CD4-positive, alpha-beta T cell treated with Interleukin-17A for 1 hour (primary cell): ENCODE results near the gene CLHC1.
"Not testable (repeated sequence)": the region's sequence is repeated elsewhere in the genome, so short reads cannot be mapped to it uniquely, and the experiment has no call there.

ENCODE experiments used
- DNase-seq: peaks from one replicate; pipeline ENCODE4 v3.0.0-alpha.2; 2020

Gene CLHC1

DNA sequence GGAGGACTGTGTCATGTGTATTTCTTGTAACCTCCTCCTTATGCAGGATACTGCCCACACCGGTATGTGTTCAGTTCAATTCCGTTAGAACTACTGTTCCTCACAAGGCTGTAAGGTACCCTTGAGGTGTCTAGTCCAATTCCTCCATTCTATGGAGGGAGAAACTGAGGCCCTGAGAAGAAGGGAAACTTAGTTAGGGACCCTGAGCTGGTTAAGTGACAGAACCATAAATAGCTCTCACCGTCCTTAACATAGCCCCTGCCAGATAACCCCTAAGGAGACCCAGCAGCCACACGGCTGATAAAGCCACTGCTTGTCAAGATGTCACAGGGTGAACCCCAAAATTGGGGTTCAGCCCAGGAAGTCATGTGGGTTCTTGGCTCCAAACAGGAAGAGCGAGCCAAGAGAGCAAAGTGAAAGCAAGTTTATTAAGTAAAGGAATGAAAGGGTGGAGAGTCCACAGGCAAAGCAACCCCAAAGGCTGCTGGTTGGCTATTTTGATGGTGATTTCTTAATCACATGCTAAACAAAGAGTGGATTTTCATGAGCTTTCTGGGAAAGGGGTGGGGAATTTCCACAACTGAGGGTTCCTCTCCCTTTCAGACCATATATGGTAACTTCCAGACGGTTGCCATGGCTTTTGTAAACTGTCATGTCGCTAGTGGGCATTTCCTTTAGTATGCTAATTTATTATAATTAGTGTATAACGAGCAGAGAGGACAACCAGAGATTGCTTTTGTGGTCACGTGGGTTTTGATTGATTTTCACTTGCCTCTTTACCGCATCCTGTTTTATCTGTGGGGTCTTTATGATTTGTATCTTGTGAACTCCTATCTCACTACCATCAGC, 98.4 kb downstream of the CLHC1 start:
- DNase-seq: peak; percentile 91

DNA sequence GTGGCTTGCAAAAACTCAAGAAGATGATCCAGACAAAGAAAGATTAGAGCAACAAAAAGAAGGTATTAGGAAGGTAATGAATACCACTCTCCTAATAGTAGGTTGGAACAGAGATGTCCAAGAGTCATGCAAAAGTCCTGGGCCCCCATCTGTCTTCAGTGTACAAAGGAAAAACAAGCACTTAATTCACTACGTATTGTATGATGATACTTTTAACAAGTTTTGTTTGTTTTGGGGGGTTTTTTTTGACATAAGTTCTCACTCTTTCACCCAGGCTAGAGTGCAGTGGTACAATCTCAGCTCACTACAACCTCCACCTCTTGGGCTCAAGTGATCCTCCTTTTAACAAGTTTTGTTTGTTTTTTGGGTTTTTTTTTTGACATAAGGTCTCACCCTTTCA, 101.2 kb downstream of the CLHC1 start:
- DNase-seq: no peak

DNA sequence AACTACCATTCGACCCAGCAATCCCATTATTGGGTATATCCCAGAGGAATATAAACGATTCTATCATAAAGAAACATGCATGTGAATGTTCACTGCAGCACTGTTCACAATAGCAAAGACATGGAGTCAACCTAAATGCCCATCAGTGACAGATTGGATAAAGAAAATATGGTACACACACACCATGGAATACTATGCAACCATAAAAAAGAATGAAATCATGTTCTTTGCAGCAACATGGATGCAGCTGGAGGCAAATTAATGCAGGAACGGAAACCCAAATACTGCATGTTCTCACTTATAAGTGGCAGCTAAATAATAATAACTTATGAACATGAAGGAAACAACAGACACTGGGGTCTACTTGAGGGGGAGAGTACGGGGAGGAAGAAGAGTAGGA, 105.5 kb downstream of the CLHC1 start:
- DNase-seq: not testable (repeated sequence)
